GM12878 (cell line): ENCODE measurements around the gene LAMP1.

Source experiments
- BRCA1 ChIP-seq: IDR thresholded peaks from 2 replicates; pipeline ENCODE4 v1.6.1; 2011; ENCODE audit warnings: low read depth, low read length, improper control_type of control experiment
- NR2C2 ChIP-seq: IDR thresholded peaks from 2 replicates; pipeline ENCODE4 v1.6.1; 2011; ENCODE audit warnings: borderline replicate concordance, low read depth; ENCODE audit not compliant: control insufficient read depth, insufficient read length
- POLR2AphosphoS5 ChIP-seq: IDR thresholded peaks from 2 replicates; pipeline ENCODE4 v1.6.1; 2011; ENCODE audit warnings: mild to moderate bottlenecking, low read length, inconsistent platforms
- SIN3A ChIP-seq: IDR thresholded peaks from 2 replicates; pipeline ENCODE4 v1.6.1; 2012; ENCODE audit warnings: low read depth, low read length, improper control_type of control experiment
- SIX5 ChIP-seq: IDR thresholded peaks from 2 replicates; pipeline ENCODE4 v1.6.1; 2011; ENCODE audit warnings: mild to moderate bottlenecking, low read depth, low read length, moderate library complexity; ENCODE audit not compliant: severe bottlenecking
- TF ChIP-seq, protein P1 (sequence below), 3 experiments: IDR thresholded peaks in 2 of 3; conservative IDR thresholded peaks in 1 of 3; 2 replicates each; pipeline ENCODE4 v1.5.1; 2011; ENCODE audit warnings: low read depth in 3 of 3, low read length in 3 of 3, mild to moderate bottlenecking in 3 of 3, control low read depth in 2 of 3, moderate library complexity in 2 of 3, inconsistent platforms in 1 of 3, mixed read lengths in 1 of 3; ENCODE audit not compliant: control insufficient read depth in 2 of 3, insufficient read depth in 1 of 3; ENCODE audit errors: extremely low read depth in 1 of 3
- TF ChIP-seq, protein P2 (sequence below): IDR thresholded peaks from 2 replicates; pipeline ENCODE4 v1.6.1; 2011; ENCODE audit warnings: mild to moderate bottlenecking, low read depth, low read length, moderate library complexity; ENCODE audit not compliant: insufficient replicate concordance

DNA sequence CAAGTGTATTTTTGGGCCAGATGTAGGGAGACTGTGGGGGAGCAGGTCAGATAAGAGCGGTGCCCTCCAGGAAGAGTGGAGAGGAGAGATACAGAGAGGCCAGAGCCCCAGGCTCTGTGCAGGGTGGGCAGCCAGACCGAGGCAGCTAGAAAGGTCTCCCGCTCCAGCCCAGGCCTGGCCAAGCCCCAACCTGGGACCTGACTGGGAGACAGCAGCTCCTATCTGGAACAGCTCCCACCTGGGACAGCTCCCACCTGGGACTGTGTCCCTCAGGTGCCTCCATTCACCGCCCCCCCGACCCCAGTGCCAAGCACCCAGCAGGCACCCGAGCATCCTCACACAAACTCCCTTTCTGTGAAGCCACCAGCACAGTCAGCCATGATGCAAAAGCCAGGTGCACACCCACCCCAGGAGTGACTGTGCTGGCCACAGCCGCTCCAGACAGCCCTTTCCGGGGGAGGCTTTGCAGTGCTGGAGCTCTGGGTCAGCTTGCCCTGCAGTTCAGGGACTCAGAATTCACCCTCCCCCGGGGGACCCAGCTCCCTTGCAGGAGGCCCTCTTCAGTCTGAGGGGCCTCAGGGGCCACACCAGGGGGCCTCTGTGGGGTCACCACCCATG lies 69.0 kb downstream of the LAMP1 start:
- TF ChIP-seq NR2C2 (no peak), BRCA1 (no peak), POLR2AphosphoS5 (no peak), SIX5 (no peak), SIN3A (no peak)
- TF ChIP-seq, protein P1, sequence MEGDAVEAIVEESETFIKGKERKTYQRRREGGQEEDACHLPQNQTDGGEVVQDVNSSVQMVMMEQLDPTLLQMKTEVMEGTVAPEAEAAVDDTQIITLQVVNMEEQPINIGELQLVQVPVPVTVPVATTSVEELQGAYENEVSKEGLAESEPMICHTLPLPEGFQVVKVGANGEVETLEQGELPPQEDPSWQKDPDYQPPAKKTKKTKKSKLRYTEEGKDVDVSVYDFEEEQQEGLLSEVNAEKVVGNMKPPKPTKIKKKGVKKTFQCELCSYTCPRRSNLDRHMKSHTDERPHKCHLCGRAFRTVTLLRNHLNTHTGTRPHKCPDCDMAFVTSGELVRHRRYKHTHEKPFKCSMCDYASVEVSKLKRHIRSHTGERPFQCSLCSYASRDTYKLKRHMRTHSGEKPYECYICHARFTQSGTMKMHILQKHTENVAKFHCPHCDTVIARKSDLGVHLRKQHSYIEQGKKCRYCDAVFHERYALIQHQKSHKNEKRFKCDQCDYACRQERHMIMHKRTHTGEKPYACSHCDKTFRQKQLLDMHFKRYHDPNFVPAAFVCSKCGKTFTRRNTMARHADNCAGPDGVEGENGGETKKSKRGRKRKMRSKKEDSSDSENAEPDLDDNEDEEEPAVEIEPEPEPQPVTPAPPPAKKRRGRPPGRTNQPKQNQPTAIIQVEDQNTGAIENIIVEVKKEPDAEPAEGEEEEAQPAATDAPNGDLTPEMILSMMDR (IDR thresholded peaks at IDR 0.05 in 2 of 3, conservative IDR thresholded peaks at IDR 0.05 in 1 of 3; ENCODE audit: control insufficient read depth in 2 of 3, extremely low read depth in 1 of 3, insufficient read depth in 1 of 3, low read depth in 3 of 3, low read length in 3 of 3), result no peak
- TF ChIP-seq, protein P2, sequence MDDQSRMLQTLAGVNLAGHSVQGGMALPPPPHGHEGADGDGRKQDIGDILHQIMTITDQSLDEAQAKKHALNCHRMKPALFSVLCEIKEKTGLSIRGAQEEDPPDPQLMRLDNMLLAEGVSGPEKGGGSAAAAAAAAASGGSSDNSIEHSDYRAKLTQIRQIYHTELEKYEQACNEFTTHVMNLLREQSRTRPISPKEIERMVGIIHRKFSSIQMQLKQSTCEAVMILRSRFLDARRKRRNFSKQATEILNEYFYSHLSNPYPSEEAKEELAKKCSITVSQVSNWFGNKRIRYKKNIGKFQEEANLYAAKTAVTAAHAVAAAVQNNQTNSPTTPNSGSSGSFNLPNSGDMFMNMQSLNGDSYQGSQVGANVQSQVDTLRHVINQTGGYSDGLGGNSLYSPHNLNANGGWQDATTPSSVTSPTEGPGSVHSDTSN, result no peak
